Kidney epithelial cell (primary cell): Measurements from ENCODE around the gene IL22RA1. TPM values are rescaled to one million over a fixed set of nuclear protein-coding genes. Genes with fewer than 3 reads are reported as not detected.

Experiments used
- DNase-seq: peaks from one replicate; pipeline ENCODE4 v3.0.0-alpha.2; 2010; ENCODE audit warnings: low read depth
- H3K27me3 ChIP-seq: 2 replicates; pipeline ENCODE4 v1.6.0; 2011; ENCODE audit warnings: low read length; ENCODE audit not compliant: control insufficient read depth, insufficient read depth
- H3K36me3 ChIP-seq: 2 replicates; pipeline ENCODE4 v1.5.1; 2011; ENCODE audit warnings: low read length; ENCODE audit not compliant: control insufficient read depth, insufficient read depth
- H3K4me3 ChIP-seq: 2 replicates; pipeline ENCODE4 v1.5.1; 2011; ENCODE audit warnings: low read depth, mild to moderate bottlenecking, control low read depth, low read length
- CTCF ChIP-seq: IDR thresholded peaks from 2 replicates; pipeline ENCODE4 v1.5.1; 2011; ENCODE audit warnings: mild to moderate bottlenecking, moderate library complexity, low read length, control low read depth, inconsistent platforms; ENCODE audit not compliant: insufficient read depth, poor library complexity, severe bottlenecking
- total RNA-seq: library from RNA; depleted of rRNA; stranded (reverse); fragments of >200 nt; gene quantifications from 2 replicates; pipeline ENCODE4 v1.2.3, GENCODE V29; 2015

IL22RA1 gene
- total RNA-seq, 1 donor from 2014 or later = 0.21 TPM

GRCh38 chr1:24155011-24155782 lies 12.3 kb upstream of the IL22RA1 start:
- no peak for TF ChIP-seq CTCF

GRCh38 chr1:24154215-24154614 lies 11.3 kb upstream of the IL22RA1 start:
- no peak for DNase-seq
- no peak for TF ChIP-seq CTCF
- Histone ChIP-seq H3K27me3 (no peaks in the 10 kb centered on the region), H3K4me3 (no peak overlapping the region), H3K36me3 (no peaks in the 10 kb centered on the region)

More at GRCh38 chr1:24155011-24155782, 12.3 kb upstream of the IL22RA1 start:
- no peak overlapping the region for H3K4me3 ChIP-seq
- H3K27me3 ChIP-seq = no peaks in the 10 kb centered on the region
- no peak for DNase-seq
- H3K36me3 ChIP-seq = no peaks in the 10 kb centered on the region

GRCh38 chr1:24152631-24153494 lies 9.9 kb upstream of the IL22RA1 start:
- no peak for DNase-seq
- Histone ChIP-seq H3K36me3 (no peaks in the 10 kb centered on the region), H3K27me3 (no peaks in the 10 kb centered on the region), H3K4me3 (no peak overlapping the region)
- TF ChIP-seq CTCF = no peak

- no peak for DNase-seq
- TF ChIP-seq CTCF = no peak
- H3K4me3 ChIP-seq = no peak overlapping the region
These were observed 8.2 kb upstream of the IL22RA1 start for GRCh38 chr1:24151175-24151533.

GRCh38 chr1:24150234-24151174 lies 7.6 kb upstream of the IL22RA1 start:
- DNase-seq = peak; percentile 54
- Histone ChIP-seq H3K27me3 (no peaks in the 10 kb centered on the region), H3K36me3 (no peaks in the 10 kb centered on the region), H3K4me3 (no peak overlapping the region)
- TF ChIP-seq CTCF = peak; percentile 94

More at GRCh38 chr1:24151175-24151533, 8.2 kb upstream of the IL22RA1 start:
- no peaks in the 10 kb centered on the region for H3K27me3 ChIP-seq
- no peaks in the 10 kb centered on the region for H3K36me3 ChIP-seq
